ENCODE results near the gene CAPN5.
A peak's percentile ranks its signal among the peaks of the same experiment; 100 is the strongest.

CAPN5 gene

DNA sequence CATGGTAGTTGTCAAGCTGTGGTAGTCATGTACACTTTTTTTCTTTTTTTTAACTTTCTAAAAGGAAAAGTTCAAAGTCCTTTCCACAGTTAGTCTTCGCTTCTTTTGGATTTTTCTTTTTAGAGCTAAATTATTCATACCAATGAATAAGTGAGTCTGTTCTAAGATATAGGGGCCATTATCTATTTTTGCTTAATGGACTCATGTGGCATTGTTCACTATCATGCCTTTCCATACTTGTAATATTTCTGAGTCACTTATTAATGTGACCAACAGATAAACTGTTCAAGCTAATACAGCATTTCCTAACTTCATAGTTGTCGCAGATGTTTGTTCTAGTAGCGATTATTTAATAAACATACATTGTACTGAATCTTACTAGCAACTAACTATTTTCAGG is 40.5 kb upstream of the CAPN5 start:
- TF ChIP-seq, protein P1, sequence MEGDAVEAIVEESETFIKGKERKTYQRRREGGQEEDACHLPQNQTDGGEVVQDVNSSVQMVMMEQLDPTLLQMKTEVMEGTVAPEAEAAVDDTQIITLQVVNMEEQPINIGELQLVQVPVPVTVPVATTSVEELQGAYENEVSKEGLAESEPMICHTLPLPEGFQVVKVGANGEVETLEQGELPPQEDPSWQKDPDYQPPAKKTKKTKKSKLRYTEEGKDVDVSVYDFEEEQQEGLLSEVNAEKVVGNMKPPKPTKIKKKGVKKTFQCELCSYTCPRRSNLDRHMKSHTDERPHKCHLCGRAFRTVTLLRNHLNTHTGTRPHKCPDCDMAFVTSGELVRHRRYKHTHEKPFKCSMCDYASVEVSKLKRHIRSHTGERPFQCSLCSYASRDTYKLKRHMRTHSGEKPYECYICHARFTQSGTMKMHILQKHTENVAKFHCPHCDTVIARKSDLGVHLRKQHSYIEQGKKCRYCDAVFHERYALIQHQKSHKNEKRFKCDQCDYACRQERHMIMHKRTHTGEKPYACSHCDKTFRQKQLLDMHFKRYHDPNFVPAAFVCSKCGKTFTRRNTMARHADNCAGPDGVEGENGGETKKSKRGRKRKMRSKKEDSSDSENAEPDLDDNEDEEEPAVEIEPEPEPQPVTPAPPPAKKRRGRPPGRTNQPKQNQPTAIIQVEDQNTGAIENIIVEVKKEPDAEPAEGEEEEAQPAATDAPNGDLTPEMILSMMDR (IDR thresholded peaks at IDR 0.05; ENCODE audit: poor library complexity, severe bottlenecking) = no peak
- Histone ChIP-seq H3K27me3 (ENCODE audit: insufficient read depth, poor library complexity, severe bottlenecking) (no peaks in the 10 kb centered on the region), H3K4me3 (ENCODE audit: severe bottlenecking) (no peak overlapping the region), H3K36me3 (ENCODE audit: low read depth) (peaks cover 15% of the 10 kb centered on the region), H3K9me3 (ENCODE audit: severe bottlenecking) (no peaks in the 10 kb centered on the region), H3K4me1 (ENCODE audit: insufficient read depth, poor library complexity, severe bottlenecking) (no peaks in the 10 kb centered on the region), H3K27ac (ENCODE audit: poor library complexity, severe bottlenecking) (no peak overlapping the region)
- ATAC-seq (ENCODE audit: low read depth) (no peak), DNase-seq (ENCODE audit: low spot score) (no peak)

GRCh38 chr11:77026743-77027142 is 40.0 kb upstream of the CAPN5 start:
- TF ChIP-seq, protein P1 (IDR thresholded peaks at IDR 0.05; ENCODE audit: poor library complexity, severe bottlenecking) = no peak
- DNase-seq (ENCODE audit: low spot score) (no peak), ATAC-seq (ENCODE audit: low read depth) (no peak)
- no peaks in the 10 kb centered on the region for H3K4me1 ChIP-seq (ENCODE audit: insufficient read depth, poor library complexity, severe bottlenecking)
- no peaks in the 10 kb centered on the region for H3K27me3 ChIP-seq (ENCODE audit: insufficient read depth, poor library complexity, severe bottlenecking)
- H3K9me3 ChIP-seq (ENCODE audit: severe bottlenecking) = no peaks in the 10 kb centered on the region
- peaks cover 12% of the 10 kb centered on the region for H3K36me3 ChIP-seq (ENCODE audit: low read depth)
- H3K27ac ChIP-seq (ENCODE audit: poor library complexity, severe bottlenecking) = no peak overlapping the region
- no peak overlapping the region for H3K4me3 ChIP-seq (ENCODE audit: severe bottlenecking)

DNA sequence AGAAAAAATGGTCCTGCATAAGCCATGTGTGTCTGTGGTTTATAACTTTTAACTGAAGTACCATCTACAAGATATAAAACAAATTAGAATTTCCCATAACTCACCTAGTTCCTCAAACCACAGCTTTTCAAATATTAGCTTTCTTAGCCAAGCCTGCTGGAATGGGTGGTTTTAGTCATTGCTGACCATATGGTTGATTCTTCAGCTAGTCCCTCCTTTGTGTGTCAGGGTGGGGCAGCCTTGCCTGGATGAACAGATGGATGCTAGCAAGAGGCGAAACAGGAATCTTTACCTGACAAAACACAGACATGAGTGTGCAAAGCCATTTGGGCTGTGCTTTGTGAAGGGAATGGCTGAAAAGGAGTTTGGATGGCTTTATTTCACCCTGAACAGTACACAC is 39.5 kb upstream of the CAPN5 start:
- DNase-seq (ENCODE audit: low spot score) = no peak
- Histone ChIP-seq H3K4me3 (ENCODE audit: severe bottlenecking) (no peak overlapping the region), H3K27me3 (ENCODE audit: insufficient read depth, poor library complexity, severe bottlenecking) (no peaks in the 10 kb centered on the region), H3K4me1 (ENCODE audit: insufficient read depth, poor library complexity, severe bottlenecking) (no peaks in the 10 kb centered on the region), H3K9me3 (ENCODE audit: severe bottlenecking) (no peaks in the 10 kb centered on the region), H3K36me3 (ENCODE audit: low read depth) (peaks cover 7% of the 10 kb centered on the region; the same call in 1 of the 2 replicates), H3K27ac (ENCODE audit: poor library complexity, severe bottlenecking) (no peak overlapping the region)
- TF ChIP-seq, protein P1 (IDR thresholded peaks at IDR 0.05; ENCODE audit: poor library complexity, severe bottlenecking) = no peak
- peak; percentile 39; the same call in 1 of the 3 replicates for ATAC-seq (ENCODE audit: low read depth)

DNA sequence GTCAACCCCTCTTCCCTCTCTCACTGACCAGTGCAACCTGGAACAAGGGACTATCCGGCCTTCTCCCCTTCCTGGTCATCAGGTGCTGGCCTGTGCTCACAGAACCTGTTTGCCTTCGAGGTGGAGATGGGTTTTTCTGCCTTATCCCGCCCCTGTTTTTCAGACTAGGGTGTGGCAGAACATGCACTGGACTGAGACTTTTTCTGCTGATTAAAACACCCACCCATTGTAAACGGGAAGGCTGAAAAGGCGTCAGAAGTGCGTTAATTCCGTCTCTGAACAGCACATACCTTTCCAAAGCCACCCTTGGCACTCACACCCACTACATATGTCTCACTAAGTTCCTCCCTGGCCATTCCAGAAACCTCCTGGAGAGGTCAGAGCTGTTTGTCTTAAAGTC is 36.9 kb upstream of the CAPN5 start:
- no peaks in the 10 kb centered on the region for H3K36me3 ChIP-seq (ENCODE audit: low read depth)
- no peaks in the 10 kb centered on the region for H3K9me3 ChIP-seq (ENCODE audit: severe bottlenecking)
- TF ChIP-seq, protein P1 (IDR thresholded peaks at IDR 0.05; ENCODE audit: poor library complexity, severe bottlenecking) = no peak
- H3K4me1 ChIP-seq (ENCODE audit: insufficient read depth, poor library complexity, severe bottlenecking) = no peaks in the 10 kb centered on the region
- ATAC-seq (ENCODE audit: low read depth) (peak; percentile 42; the same call in 1 of the 3 replicates), DNase-seq (ENCODE audit: low spot score) (no peak)
- H3K27ac ChIP-seq (ENCODE audit: poor library complexity, severe bottlenecking) = no peak overlapping the region
- no peaks in the 10 kb centered on the region for H3K27me3 ChIP-seq (ENCODE audit: insufficient read depth, poor library complexity, severe bottlenecking)
- no peak overlapping the region for H3K4me3 ChIP-seq (ENCODE audit: severe bottlenecking)

- no peaks in the 10 kb centered on the region for H3K4me1 ChIP-seq (ENCODE audit: insufficient read depth, poor library complexity, severe bottlenecking)
- H3K27ac ChIP-seq (ENCODE audit: poor library complexity, severe bottlenecking) = no peak overlapping the region
- no peak overlapping the region for H3K4me3 ChIP-seq (ENCODE audit: severe bottlenecking)
- TF ChIP-seq, protein P1 (IDR thresholded peaks at IDR 0.05; ENCODE audit: poor library complexity, severe bottlenecking) = no peak
- no peak for ATAC-seq (ENCODE audit: low read depth)
- no peaks in the 10 kb centered on the region for H3K36me3 ChIP-seq (ENCODE audit: low read depth)
- H3K27me3 ChIP-seq (ENCODE audit: insufficient read depth, poor library complexity, severe bottlenecking) = no peaks in the 10 kb centered on the region
- H3K9me3 ChIP-seq (ENCODE audit: severe bottlenecking) = no peaks in the 10 kb centered on the region
- no peak for DNase-seq (ENCODE audit: low spot score)
Measured at GRCh38 chr11:77030834-77031414, 35.8 kb upstream of the CAPN5 start.
